PC-3 (cell line): ENCODE results near the gene TPST2. TPM values are rescaled to one million over a fixed set of nuclear protein-coding genes. Genes with fewer than 3 reads are reported as not detected.

Experiments used
- ATAC-seq: fragments of 200-7000 bp; cut with Tn5 transposase; 2 replicates; pipeline ENCODE4 v1.9.1; 2020; ENCODE audit warnings: mild to moderate bottlenecking, moderate library complexity
- BruUV-seq: library from RNA; stranded (reverse); fragments of 400-500 nt; replicated peaks from 2 replicates; lab custom pipeline; 2021; lab: Mats Ljungman, UMichigan
- CTCF ChIA-PET: fragments of 300-600 bp; sonication (Branson Sonifier 250); formaldehyde crosslinking; loops from one replicate; lab custom pipeline; 2022; ENCODE audit warnings: antibody characterized with exemption; lab: Charles Lee
- POLR2A ChIA-PET: fragments of 300-600 bp; sonication (Branson Sonifier 250); formaldehyde crosslinking; loops from one replicate; lab custom pipeline; 2022; ENCODE audit warnings: antibody characterized with exemption; ENCODE audit not compliant: unreplicated experiment; lab: Charles Lee
- DNase-seq: peaks from one replicate; pipeline ENCODE4 v3.0.0-alpha.2; 2015
- H2AFZ ChIP-seq: fragments of 300-600 bp; sonication (generic); 2 replicates; pipeline ENCODE4 v1.6.0; 2016; ENCODE audit warnings: antibody characterized with exemption, low read length
- H3F3A ChIP-seq: fragments of 300-600 bp; sonication (generic); one replicate; pipeline ENCODE4 v1.6.0; 2017; ENCODE audit warnings: antibody characterized with exemption, low read length, control low read depth, mild to moderate bottlenecking; ENCODE audit not compliant: unreplicated experiment
- H3K27ac ChIP-seq: fragments of 300-600 bp; sonication (generic); 2 replicates; pipeline ENCODE4 v1.5.1; 2016; ENCODE audit warnings: mild to moderate bottlenecking, low read length
- H3K27me3 ChIP-seq: fragments of 300-600 bp; sonication (generic); 2 replicates; pipeline ENCODE4 v1.6.1; 2016; ENCODE audit warnings: low read length, mixed read lengths
- H3K36me3 ChIP-seq: fragments of 300-600 bp; sonication (generic); 2 replicates; pipeline ENCODE4 v1.6.1; 2016; ENCODE audit warnings: low read depth, mixed run types, low read length, mixed read lengths
- H3K4me1 ChIP-seq: fragments of 300-600 bp; sonication (generic); 2 replicates; pipeline ENCODE4 v1.5.1; 2016; ENCODE audit warnings: low read length; ENCODE audit not compliant: insufficient read depth
- H3K4me2 ChIP-seq: fragments of 300-600 bp; sonication (generic); 2 replicates; pipeline ENCODE4 v1.6.0; 2016; ENCODE audit warnings: low read length
- H3K4me3 ChIP-seq: fragments of 300-600 bp; sonication (generic); 2 replicates; pipeline ENCODE4 v1.5.1; 2016; ENCODE audit warnings: mild to moderate bottlenecking, low read length, mixed read lengths
- H3K79me2 ChIP-seq: fragments of 300-600 bp; sonication (generic); 2 replicates; pipeline ENCODE4 v1.6.1; 2017; ENCODE audit warnings: low read length, mixed read lengths
- H3K9ac ChIP-seq: fragments of 300-600 bp; sonication (generic); 2 replicates; pipeline ENCODE4 v1.6.0; 2016; ENCODE audit warnings: mild to moderate bottlenecking, low read length
- H3K9me2 ChIP-seq: fragments of 300-600 bp; sonication (generic); replicated peaks from 2 replicates; pipeline ENCODE4 v1.6.1; 2016; ENCODE audit warnings: mixed run types, low read length, mixed read lengths
- H3K9me3 ChIP-seq: fragments of 300-600 bp; sonication (generic); 2 replicates; pipeline ENCODE4 v1.6.1; 2016; ENCODE audit warnings: low read length, mixed read lengths
- H4K20me1 ChIP-seq: fragments of 300-600 bp; sonication (generic); 2 replicates; pipeline ENCODE4 v1.6.1; 2016; ENCODE audit warnings: low read length, mixed read lengths
- CTCF ChIP-seq: fragments of 300-600 bp; sonication (generic); conservative IDR thresholded peaks from 2 replicates; pipeline ENCODE4 v1.5.1; 2017; ENCODE audit warnings: antibody characterized with exemption, low read depth, mild to moderate bottlenecking, low read length
- EZH2 ChIP-seq: fragments of 300-600 bp; sonication (generic); IDR thresholded peaks from one replicate; pipeline ENCODE4 v1.6.1; 2017; ENCODE audit warnings: antibody characterized with exemption, mild to moderate bottlenecking, low read length; ENCODE audit not compliant: unreplicated experiment
- EZH2phosphoT487 ChIP-seq: fragments of 300-600 bp; sonication (generic); IDR thresholded peaks from 2 replicates; pipeline ENCODE4 v1.6.1; 2018; ENCODE audit warnings: mild to moderate bottlenecking, antibody characterized with exemption, low read length, borderline replicate concordance
- intact Hi-C: fragments of 100-400 bp; cut with micrococcal nuclease; formaldehyde crosslinking; loops from 2 replicates; pipeline ENCODE4 v1.9.0; 2023
- total RNA-seq: library from RNA; depleted of rRNA; stranded (reverse); fragments of >200 nt; gene quantifications from 2 replicates; pipeline ENCODE4 v1.2.3, GENCODE V29; 2014

TPST2 gene
- total RNA-seq, 1 experiment from 2014 or later, result 8.1 TPM

GRCh38 chr22:26548984-26549383 is 40.9 kb downstream of the TPST2 start:
- intact Hi-C loops, result no loop called here
- POLR2A ChIA-PET, result no interaction called here
- CTCF ChIA-PET, result no interaction called here
- H3K4me1 ChIP-seq, result no peaks in the 10 kb centered on the region
- TF ChIP-seq EZH2 (no peak), CTCF (no peak), EZH2phosphoT487 (no peak)
- DNase-seq (no peak), ATAC-seq (no peak)
- no peaks in the 10 kb centered on the region for H3F3A ChIP-seq
- no peak overlapping the region for H3K27ac ChIP-seq
- H3K36me3 ChIP-seq, result no peaks in the 10 kb centered on the region
- H3K27me3 ChIP-seq, result no peaks in the 10 kb centered on the region
- no peaks in the 10 kb centered on the region for H4K20me1 ChIP-seq
- H3K4me3 ChIP-seq, result no peak overlapping the region
- no peaks in the 10 kb centered on the region for H3K9me2 ChIP-seq
- no peaks in the 10 kb centered on the region for H3K9me3 ChIP-seq
- no peaks in the 10 kb centered on the region for H3K79me2 ChIP-seq
- no TSS peak for BruUV-seq
- no peak overlapping the region for H3K4me2 ChIP-seq
- no peak overlapping the region for H2AFZ ChIP-seq
- no peak overlapping the region for H3K9ac ChIP-seq

- Histone ChIP-seq H3K9me3 (no peaks in the 10 kb centered on the region), H3K4me2 (no peak overlapping the region), H4K20me1 (no peaks in the 10 kb centered on the region), H3K4me3 (no peak overlapping the region), H2AFZ (no peak overlapping the region), H3K36me3 (no peaks in the 10 kb centered on the region), H3K27me3 (no peaks in the 10 kb centered on the region), H3F3A (no peaks in the 10 kb centered on the region), H3K27ac (no peak overlapping the region), H3K4me1 (no peaks in the 10 kb centered on the region), H3K9ac (no peak overlapping the region), H3K9me2 (no peaks in the 10 kb centered on the region), H3K79me2 (no peaks in the 10 kb centered on the region)
- DNase-seq, result no peak
- ATAC-seq, result no peak
- ChIA-PET CTCF (no interaction called here), POLR2A (no interaction called here)
- intact Hi-C loops, result no loop called here
- no TSS peak for BruUV-seq
- no peak for TF ChIP-seq CTCF
- TF ChIP-seq EZH2phosphoT487, result no peak
- TF ChIP-seq EZH2, result no peak
Measured at GRCh38 chr22:26548303-26548702, 41.6 kb downstream of the TPST2 start.

DNA sequence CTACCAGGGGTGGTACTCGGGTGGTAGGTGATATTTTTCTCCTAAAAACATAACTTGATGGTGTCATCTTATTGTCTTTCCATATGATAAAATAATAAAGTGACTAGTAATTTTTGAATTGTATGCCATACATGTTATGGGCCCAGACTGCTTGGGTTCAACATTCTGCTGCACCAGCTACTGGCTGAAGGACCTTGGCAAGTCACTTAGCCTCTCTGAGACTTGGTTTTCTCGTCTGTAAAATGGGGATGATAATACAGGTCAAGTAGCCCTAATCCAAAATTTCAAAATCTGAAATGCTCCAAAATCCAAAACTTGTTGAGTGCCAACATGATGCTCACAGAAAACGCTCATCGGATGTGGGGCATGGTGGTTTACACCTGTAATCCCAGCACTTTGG is 42.1 kb downstream of the TPST2 start:
- no peaks in the 10 kb centered on the region for H3F3A ChIP-seq
- no peak overlapping the region for H2AFZ ChIP-seq
- H3K36me3 ChIP-seq, result no peaks in the 10 kb centered on the region
- no TSS peak for BruUV-seq
- H3K4me2 ChIP-seq, result no peak overlapping the region
- H3K4me1 ChIP-seq, result no peaks in the 10 kb centered on the region
- no peaks in the 10 kb centered on the region for H3K9me3 ChIP-seq
- H3K9me2 ChIP-seq, result no peaks in the 10 kb centered on the region
- ChIA-PET CTCF (no interaction called here), POLR2A (no interaction called here)
- no peaks in the 10 kb centered on the region for H3K27me3 ChIP-seq
- ATAC-seq (no peak), DNase-seq (no peak)
- no peaks in the 10 kb centered on the region for H4K20me1 ChIP-seq
- no peak overlapping the region for H3K4me3 ChIP-seq
- no peak overlapping the region for H3K9ac ChIP-seq
- H3K27ac ChIP-seq, result no peak overlapping the region
- H3K79me2 ChIP-seq, result no peaks in the 10 kb centered on the region
- intact Hi-C loops, result no loop called here
- TF ChIP-seq EZH2, result no peak
- TF ChIP-seq CTCF, result no peak
- TF ChIP-seq EZH2phosphoT487, result no peak
